ENCODE data around the gene COPG1. TPM values are rescaled to one million over a fixed set of nuclear protein-coding genes. Genes with fewer than 3 reads are reported as not detected.

The COPG1 gene
- total and polyA plus RNA-seq, 2 of the 13 experiments (the other 11 are each of a cell fraction or from before 2014, with no cell fraction given) = 98.6 to 166 TPM

GRCh38 chr3:129256270-129256669, 6.9 kb downstream of the COPG1 start:
- 93% methylated on average over 6 of the region's 6 CpGs for WGBS (ENCODE audit: low lambda C conversion rate)
- Histone ChIP-seq H3K4me3 (replicated peaks in 1 of 3; ENCODE audit: insufficient read depth in 1 of 3, low read depth in 2 of 3, low read length in 3 of 3) (no peak overlapping the region), H2AFZ (ENCODE audit: low read length) (no peak overlapping the region), H3K27ac (ENCODE audit: extremely low read length, insufficient read depth, low read length) (no peak overlapping the region), H3K27me3 (ENCODE audit: control insufficient read depth in 1 of 2, insufficient read depth in 2 of 2, low read length in 2 of 2) (no peaks in the 10 kb centered on the region), H3K4me2 (ENCODE audit: low read depth, low read length) (no peak overlapping the region), H3K4me1 (ENCODE audit: insufficient read depth, low read length) (peaks cover 21% of the 10 kb centered on the region), H3K36me3 (replicated peaks in 1 of 2; ENCODE audit: control insufficient read depth in 1 of 2, insufficient read depth in 2 of 2, low read length in 2 of 2) (peaks cover 56 to 87% of the 10 kb centered on the region in 2 experiments), H4K20me1 (ENCODE audit: insufficient read depth, low read length) (peaks cover 3% of the 10 kb centered on the region; the same call in 1 of the 2 replicates), H3K9me3 (ENCODE audit: low read length) (no peaks in the 10 kb centered on the region), H3K9ac (ENCODE audit: insufficient read depth, low read depth, low read length) (no peak overlapping the region), H3K79me2 (ENCODE audit: insufficient read depth, low read length) (peaks cover 9% of the 10 kb centered on the region)
- BruUV-seq (replicated peaks) = no TSS peak
- CTCF ChIA-PET (ENCODE audit: low intra/inter-chr PET ratio, low total read pairs) = no interaction called here
- POLR2A ChIA-PET = no interaction called here
- no peak for FAIRE-seq
- no peak for ATAC-seq
- intact Hi-C loops (cut with micrococcal nuclease; ENCODE audit: unreplicated experiment) = no loop called here
- in situ Hi-C loops (cut with HindIII; ENCODE audit: extremely low pct_ligation_motif_present, low pct_unique_long_range_greater_than_20kb) = no loop called here
- DNase-seq (ENCODE audit: low spot score) = no peak
- TF ChIP-seq TFE3 (CRISPR knock-in tag; IDR thresholded peaks at IDR 0.05) = no peak
- no peak for TF ChIP-seq MAFK (conservative IDR thresholded peaks at IDR 0.05 in 1 of 2, IDR thresholded peaks at IDR 0.05 in 1 of 2; ENCODE audit: low read length in 2 of 2)
- TF ChIP-seq THAP7 (CRISPR knock-in tag; IDR thresholded peaks at IDR 0.05) = no peak
- no peak for TF ChIP-seq ZNF800 (CRISPR knock-in tag; IDR thresholded peaks at IDR 0.05)
- TF ChIP-seq ZNF160 (CRISPR knock-in tag; IDR thresholded peaks at IDR 0.05) = no peak
- no peak for TF ChIP-seq DRAP1 (CRISPR knock-in tag; IDR thresholded peaks at IDR 0.05)
